WTC11 (cell line): ENCODE data around the gene AGAP3.
A peak's percentile ranks its signal among the peaks of the same experiment; 100 is the strongest.

Source experiments
- CBFB ChIP-seq: sonication (generic); formaldehyde crosslinking; IDR thresholded peaks from 2 replicates; pipeline ENCODE4 v1.8.1; 2022; ENCODE audit warnings: mild to moderate bottlenecking, low read depth, missing genetic modification reagents
- CTCF ChIP-seq: fragments of 200-600 bp; IDR thresholded peaks from 2 replicates; pipeline ENCODE4 v1.8.0; 2022; ENCODE audit warnings: antibody characterized with exemption
- FOXP4 ChIP-seq: sonication (generic); formaldehyde crosslinking; IDR thresholded peaks from 2 replicates; pipeline ENCODE4 v1.8.0; 2022; ENCODE audit warnings: mild to moderate bottlenecking, missing genetic modification reagents
- GABPB1 ChIP-seq: sonication (generic); formaldehyde crosslinking; IDR thresholded peaks from 2 replicates; pipeline ENCODE4 v1.8.1; 2023; ENCODE audit warnings: mild to moderate bottlenecking, missing genetic modification reagents
- RORB ChIP-seq: fragments of 250-450 bp; sonication (Bioruptor Pico); IDR thresholded peaks from 2 replicates; pipeline ENCODE4 v1.9.0; 2021; ENCODE audit warnings: mild to moderate bottlenecking
- SP1 ChIP-seq: sonication (generic); formaldehyde crosslinking; conservative IDR thresholded peaks from 2 replicates; pipeline ENCODE4 v1.8.1; 2022; ENCODE audit warnings: missing genetic modification reagents
- USF1 ChIP-seq: sonication (generic); formaldehyde crosslinking; IDR thresholded peaks from 2 replicates; pipeline ENCODE4 v1.8.0; 2022; ENCODE audit warnings: mild to moderate bottlenecking, missing genetic modification reagents
- USF2 ChIP-seq: sonication (generic); formaldehyde crosslinking; IDR thresholded peaks from 2 replicates; pipeline ENCODE4 v1.8.1; 2023; ENCODE audit warnings: mild to moderate bottlenecking, missing genetic modification reagents, moderate library complexity
- ZNF512 ChIP-seq: sonication (generic); formaldehyde crosslinking; IDR thresholded peaks from 2 replicates; pipeline ENCODE4 v1.8.1; 2022; ENCODE audit warnings: missing genetic modification reagents, borderline replicate concordance

- TF ChIP-seq CTCF: no peak
- no peak for TF ChIP-seq ZNF512 (CRISPR knock-in tag)
- no peak for TF ChIP-seq USF2 (CRISPR knock-in tag)
- TF ChIP-seq SP1: no peak
- no peak for TF ChIP-seq GABPB1 (CRISPR knock-in tag)
- no peak for TF ChIP-seq CBFB (CRISPR knock-in tag)
- TF ChIP-seq USF1 (CRISPR knock-in tag): no peak
- TF ChIP-seq FOXP4: 0 out of 2 replicates have a peak, but pooled peaks have one; percentile 21
- no peak for TF ChIP-seq RORB (CRISPR knock-in tag)
Observed at GRCh38 chr7:151167197-151167961, 81.1 kb downstream of the AGAP3 start, which contains the start of gene GBX1.
